ENCODE data around the gene CLEC20A.

Gene CLEC20A

GRCh38 chr1:178541379-178541778, 44.6 kb upstream of the CLEC20A start:
- no peak for TF ChIP-seq EP300 (IDR thresholded peaks at IDR 0.05; ENCODE audit: borderline replicate concordance)
- TF ChIP-seq CEBPB (IDR thresholded peaks at IDR 0.05), result no peak
- no peak for TF ChIP-seq USF1 (IDR thresholded peaks at IDR 0.05)
- TF ChIP-seq, protein P1, sequence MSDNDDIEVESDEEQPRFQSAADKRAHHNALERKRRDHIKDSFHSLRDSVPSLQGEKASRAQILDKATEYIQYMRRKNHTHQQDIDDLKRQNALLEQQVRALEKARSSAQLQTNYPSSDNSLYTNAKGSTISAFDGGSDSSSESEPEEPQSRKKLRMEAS (IDR thresholded peaks at IDR 0.05), result no peak
- TF ChIP-seq RAD21 (IDR thresholded peaks at IDR 0.05; ENCODE audit: low read depth), result no peak
- TF ChIP-seq, protein P2, sequence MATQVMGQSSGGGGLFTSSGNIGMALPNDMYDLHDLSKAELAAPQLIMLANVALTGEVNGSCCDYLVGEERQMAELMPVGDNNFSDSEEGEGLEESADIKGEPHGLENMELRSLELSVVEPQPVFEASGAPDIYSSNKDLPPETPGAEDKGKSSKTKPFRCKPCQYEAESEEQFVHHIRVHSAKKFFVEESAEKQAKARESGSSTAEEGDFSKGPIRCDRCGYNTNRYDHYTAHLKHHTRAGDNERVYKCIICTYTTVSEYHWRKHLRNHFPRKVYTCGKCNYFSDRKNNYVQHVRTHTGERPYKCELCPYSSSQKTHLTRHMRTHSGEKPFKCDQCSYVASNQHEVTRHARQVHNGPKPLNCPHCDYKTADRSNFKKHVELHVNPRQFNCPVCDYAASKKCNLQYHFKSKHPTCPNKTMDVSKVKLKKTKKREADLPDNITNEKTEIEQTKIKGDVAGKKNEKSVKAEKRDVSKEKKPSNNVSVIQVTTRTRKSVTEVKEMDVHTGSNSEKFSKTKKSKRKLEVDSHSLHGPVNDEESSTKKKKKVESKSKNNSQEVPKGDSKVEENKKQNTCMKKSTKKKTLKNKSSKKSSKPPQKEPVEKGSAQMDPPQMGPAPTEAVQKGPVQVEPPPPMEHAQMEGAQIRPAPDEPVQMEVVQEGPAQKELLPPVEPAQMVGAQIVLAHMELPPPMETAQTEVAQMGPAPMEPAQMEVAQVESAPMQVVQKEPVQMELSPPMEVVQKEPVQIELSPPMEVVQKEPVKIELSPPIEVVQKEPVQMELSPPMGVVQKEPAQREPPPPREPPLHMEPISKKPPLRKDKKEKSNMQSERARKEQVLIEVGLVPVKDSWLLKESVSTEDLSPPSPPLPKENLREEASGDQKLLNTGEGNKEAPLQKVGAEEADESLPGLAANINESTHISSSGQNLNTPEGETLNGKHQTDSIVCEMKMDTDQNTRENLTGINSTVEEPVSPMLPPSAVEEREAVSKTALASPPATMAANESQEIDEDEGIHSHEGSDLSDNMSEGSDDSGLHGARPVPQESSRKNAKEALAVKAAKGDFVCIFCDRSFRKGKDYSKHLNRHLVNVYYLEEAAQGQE (IDR thresholded peaks at IDR 0.05; ENCODE audit: low read depth), result no peak
- TF ChIP-seq NFIC (IDR thresholded peaks at IDR 0.05), result no peak
- TF ChIP-seq TCF12 (IDR thresholded peaks at IDR 0.05; ENCODE audit: low read depth), result no peak
- TF ChIP-seq CREB1 (IDR thresholded peaks at IDR 0.05; ENCODE audit: low read depth), result no peak
- TF ChIP-seq FOXM1 (IDR thresholded peaks at IDR 0.05; ENCODE audit: borderline replicate concordance, low read depth), result no peak
- TF ChIP-seq YY1 (IDR thresholded peaks at IDR 0.05; ENCODE audit: low read depth), result no peak
- no peak for TF ChIP-seq TAF1 (IDR thresholded peaks at IDR 0.05; ENCODE audit: low read depth)
- TF ChIP-seq ZBTB7A (IDR thresholded peaks at IDR 0.05; ENCODE audit: low read depth), result no peak
- TF ChIP-seq EGR1 (IDR thresholded peaks at IDR 0.05), result no peak

DNA sequence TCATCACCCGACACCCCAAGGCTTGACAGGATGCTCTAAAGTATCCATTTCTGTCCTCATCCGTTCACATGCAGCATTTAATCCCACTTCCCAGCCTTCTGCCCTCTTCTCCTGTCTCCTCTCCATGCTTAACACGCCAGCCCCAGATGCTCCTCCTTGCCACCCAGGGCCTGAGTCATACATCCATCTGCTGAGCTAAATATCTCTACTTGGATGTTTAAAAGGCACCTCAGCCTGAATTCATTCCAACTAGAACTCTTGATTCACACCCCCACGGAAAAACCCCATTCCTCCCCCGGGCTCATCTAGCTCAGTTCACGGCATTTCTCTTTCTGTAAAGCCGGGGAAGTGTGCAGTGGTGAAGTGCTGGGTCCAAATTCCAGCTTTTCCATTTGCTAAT, 43.9 kb upstream of the CLEC20A start:
- TF ChIP-seq NFIC (IDR thresholded peaks at IDR 0.05) (no peak), CREB1 (IDR thresholded peaks at IDR 0.05; ENCODE audit: low read depth) (no peak), FOXM1 (IDR thresholded peaks at IDR 0.05; ENCODE audit: borderline replicate concordance, low read depth) (no peak)
- TF ChIP-seq, protein P2 (IDR thresholded peaks at IDR 0.05; ENCODE audit: low read depth), result no peak

DNA sequence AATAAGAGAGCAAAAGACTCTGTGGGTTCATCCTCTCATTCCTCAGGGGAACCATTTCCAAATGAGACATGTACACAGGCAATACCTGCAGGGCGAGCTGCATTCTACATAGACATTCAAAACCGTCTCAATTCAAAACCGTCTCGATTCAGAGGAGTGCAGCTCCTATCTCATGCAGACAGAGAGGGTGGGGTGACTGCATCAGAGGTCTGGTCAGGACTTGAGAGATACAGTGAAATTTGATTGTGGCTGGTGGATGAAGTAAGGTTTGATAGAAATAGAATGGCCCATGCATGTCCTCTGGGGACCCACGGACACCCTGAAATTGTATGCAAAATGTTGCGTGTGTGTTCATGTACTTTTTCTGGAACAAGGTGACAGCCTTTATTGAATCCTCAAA, 43.4 kb upstream of the CLEC20A start:
- TF ChIP-seq TCF12 (IDR thresholded peaks at IDR 0.05; ENCODE audit: low read depth) (no peak), YY1 (IDR thresholded peaks at IDR 0.05; ENCODE audit: low read depth) (no peak), TAF1 (IDR thresholded peaks at IDR 0.05; ENCODE audit: low read depth) (no peak), USF1 (IDR thresholded peaks at IDR 0.05) (no peak), EGR1 (IDR thresholded peaks at IDR 0.05) (no peak), CREB1 (IDR thresholded peaks at IDR 0.05; ENCODE audit: low read depth) (no peak), ZBTB7A (IDR thresholded peaks at IDR 0.05; ENCODE audit: low read depth) (no peak), NFIC (IDR thresholded peaks at IDR 0.05) (no peak), TEAD4 (IDR thresholded peaks at IDR 0.05) (no peak), FOXM1 (IDR thresholded peaks at IDR 0.05; ENCODE audit: borderline replicate concordance, low read depth) (no peak), EP300 (IDR thresholded peaks at IDR 0.05; ENCODE audit: borderline replicate concordance) (no peak)
- TF ChIP-seq, protein P2 (IDR thresholded peaks at IDR 0.05; ENCODE audit: low read depth), result no peak
- TF ChIP-seq, protein P1 (IDR thresholded peaks at IDR 0.05), result no peak

DNA sequence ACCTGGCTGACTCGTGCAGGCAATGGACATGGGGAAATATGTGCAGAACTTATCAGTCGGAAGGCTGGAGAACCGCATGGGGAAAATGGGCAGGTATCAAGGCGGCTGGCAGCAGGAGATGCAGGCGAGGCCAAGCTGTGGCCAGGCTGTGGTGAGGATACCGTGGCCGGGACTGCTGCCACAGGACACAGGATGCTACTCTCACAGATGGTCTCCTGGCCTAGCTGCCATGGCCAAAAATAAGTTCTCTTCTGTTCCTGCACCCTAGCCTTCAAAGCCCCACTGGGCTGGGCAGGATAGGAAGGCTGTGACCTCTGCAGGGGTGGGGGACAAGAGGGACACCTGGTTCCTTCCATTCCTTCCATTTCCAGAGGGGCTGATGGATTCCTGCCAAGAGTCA, 42.5 kb upstream of the CLEC20A start:
- TF ChIP-seq TCF12 (IDR thresholded peaks at IDR 0.05; ENCODE audit: low read depth) (no peak), TAF1 (IDR thresholded peaks at IDR 0.05; ENCODE audit: low read depth) (no peak), YY1 (IDR thresholded peaks at IDR 0.05; ENCODE audit: low read depth) (no peak)

DNA sequence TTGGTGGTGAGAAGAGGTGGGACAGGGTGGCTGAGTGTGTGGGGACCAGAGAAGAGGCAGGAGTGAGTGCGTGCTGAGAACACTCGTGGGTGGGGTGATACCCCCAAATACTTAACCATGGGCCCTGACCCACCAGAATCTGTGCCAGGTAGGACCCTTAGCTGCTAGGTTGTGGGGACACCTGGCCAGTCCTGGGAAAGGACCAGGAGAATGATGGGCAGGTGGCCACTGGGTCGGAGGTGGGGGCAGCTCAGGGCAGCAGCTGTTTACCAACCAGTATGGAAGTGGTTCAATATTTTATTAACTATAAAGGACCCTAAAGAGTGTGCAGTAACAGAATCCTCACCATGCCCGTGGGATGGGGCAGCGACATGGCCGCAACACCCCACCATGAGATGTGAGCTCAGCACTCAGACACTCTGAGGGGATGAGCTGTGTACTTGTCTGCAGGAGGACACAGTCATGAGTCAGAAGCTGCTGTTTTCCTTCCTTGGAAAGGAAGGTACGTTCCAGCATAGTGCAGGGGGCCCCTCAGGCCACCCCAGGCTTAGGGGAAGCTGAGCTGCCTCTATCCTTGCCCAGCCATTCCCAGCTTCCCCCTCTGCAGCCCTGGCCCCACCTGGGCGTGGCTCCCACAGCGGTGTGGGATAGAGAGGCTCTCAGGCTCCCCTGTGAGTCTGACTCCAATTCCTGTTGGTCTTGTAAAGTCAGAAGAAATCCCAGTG, 41.6 kb upstream of the CLEC20A start:
- TF ChIP-seq EGR1 (IDR thresholded peaks at IDR 0.05) (no peak), CREB1 (IDR thresholded peaks at IDR 0.05; ENCODE audit: low read depth) (no peak), RAD21 (IDR thresholded peaks at IDR 0.05; ENCODE audit: low read depth) (no peak), TAF1 (IDR thresholded peaks at IDR 0.05; ENCODE audit: low read depth) (no peak), NFIC (IDR thresholded peaks at IDR 0.05) (no peak), TCF12 (IDR thresholded peaks at IDR 0.05; ENCODE audit: low read depth) (no peak), FOXM1 (IDR thresholded peaks at IDR 0.05; ENCODE audit: borderline replicate concordance, low read depth) (no peak), CEBPB (IDR thresholded peaks at IDR 0.05) (no peak), EP300 (IDR thresholded peaks at IDR 0.05; ENCODE audit: borderline replicate concordance) (no peak), TEAD4 (IDR thresholded peaks at IDR 0.05) (no peak), YY1 (IDR thresholded peaks at IDR 0.05; ENCODE audit: low read depth) (no peak), ZBTB7A (IDR thresholded peaks at IDR 0.05; ENCODE audit: low read depth) (no peak), USF1 (IDR thresholded peaks at IDR 0.05) (no peak)
- TF ChIP-seq, protein P1 (IDR thresholded peaks at IDR 0.05), result no peak
- TF ChIP-seq, protein P2 (IDR thresholded peaks at IDR 0.05; ENCODE audit: low read depth), result no peak
